ENCODE data around the gene ZNF407. TPM values are rescaled to one million over a fixed set of nuclear protein-coding genes. Genes with fewer than 3 reads are reported as not detected.
"Not testable (repeated sequence)": the region's sequence is repeated elsewhere in the genome, so short reads cannot be mapped to it uniquely, and the experiment has no call there.

ZNF407 gene
- total RNA-seq, 1 experiment from 2014 or later: 4.4 TPM

GRCh38 chr18:75087119-75088020, 489.7 kb downstream of the ZNF407 start:
- Histone ChIP-seq H3K27me3 (no peaks in the 10 kb centered on the region), H3K4me3 (no peak overlapping the region), H3K36me3 (no peaks in the 10 kb centered on the region), H3K9me3 (no peaks in the 10 kb centered on the region)
- DNase-seq: no peak

GRCh38 chr18:75088021-75088506, 490.4 kb downstream of the ZNF407 start:
- DNase-seq: no peak
- Histone ChIP-seq H3K27me3 (no peaks in the 10 kb centered on the region), H3K9me3 (no peaks in the 10 kb centered on the region)

GRCh38 chr18:75088622-75089211, 491.0 kb downstream of the ZNF407 start:
- no peak for DNase-seq
- Histone ChIP-seq H3K9me3 (no peaks in the 10 kb centered on the region), H3K36me3 (no peaks in the 10 kb centered on the region), H3K27me3 (no peaks in the 10 kb centered on the region), H3K4me3 (no peak overlapping the region)

More at GRCh38 chr18:75088021-75088506, 490.4 kb downstream of the ZNF407 start:
- H3K4me3 ChIP-seq: no peak overlapping the region
- H3K36me3 ChIP-seq: no peaks in the 10 kb centered on the region

GRCh38 chr18:75089748-75090327, 492.2 kb downstream of the ZNF407 start:
- H3K27me3 ChIP-seq: no peaks in the 10 kb centered on the region
- H3K4me3 ChIP-seq: no peak overlapping the region
- no peak for DNase-seq
- H3K9me3 ChIP-seq: no peaks in the 10 kb centered on the region
- H3K36me3 ChIP-seq: no peaks in the 10 kb centered on the region

GRCh38 chr18:75090336-75090735, 492.7 kb downstream of the ZNF407 start:
- H3K36me3 ChIP-seq: no peaks in the 10 kb centered on the region
- H3K9me3 ChIP-seq: no peaks in the 10 kb centered on the region
- H3K27me3 ChIP-seq: no peaks in the 10 kb centered on the region
- no peak for DNase-seq
- H3K4me3 ChIP-seq: no peak overlapping the region

- no peak overlapping the region for H3K4me3 ChIP-seq
These were observed 500.0 kb downstream of the ZNF407 start for GRCh38 chr18:75097491-75098225.

GRCh38 chr18:75100832-75101630, 503.4 kb downstream of the ZNF407 start:
- no peak for DNase-seq
- Histone ChIP-seq H3K9me3 (peaks cover 3% of the 10 kb centered on the region; the same call in 1 of the 2 replicates), H3K36me3 (no peaks in the 10 kb centered on the region), H3K4me3 (no peak overlapping the region), H3K27me3 (no peaks in the 10 kb centered on the region)

More at GRCh38 chr18:75097491-75098225, 500.0 kb downstream of the ZNF407 start:
- H3K9me3 ChIP-seq: peaks cover 3% of the 10 kb centered on the region; the same call in 1 of the 2 replicates
- H3K36me3 ChIP-seq: no peaks in the 10 kb centered on the region
- no peak for DNase-seq
- H3K27me3 ChIP-seq: no peaks in the 10 kb centered on the region

GRCh38 chr18:75101916-75102315, 504.2 kb downstream of the ZNF407 start:
- Histone ChIP-seq H3K27me3 (no peaks in the 10 kb centered on the region), H3K4me3 (no peak overlapping the region), H3K9me3 (peaks cover 3% of the 10 kb centered on the region; the same call in 1 of the 2 replicates), H3K36me3 (no peaks in the 10 kb centered on the region)
- DNase-seq: no peak

- not testable (repeated sequence) for H3K4me3 ChIP-seq, DNase-seq, H3K27me3 ChIP-seq, H3K9me3 ChIP-seq, H3K36me3 ChIP-seq
These were observed 506.4 kb downstream of the ZNF407 start for GRCh38 chr18:75104029-75104428.

GRCh38 chr18:75104483-75104882, 506.8 kb downstream of the ZNF407 start:
- no peak for DNase-seq
- no peak overlapping the region for H3K4me3 ChIP-seq
- H3K36me3 ChIP-seq: no peaks in the 10 kb centered on the region
- no peaks in the 10 kb centered on the region for H3K27me3 ChIP-seq
- peaks cover 3% of the 10 kb centered on the region; the same call in 1 of the 2 replicates for H3K9me3 ChIP-seq

GRCh38 chr18:75105551-75106254, 508.0 kb downstream of the ZNF407 start:
- Histone ChIP-seq H3K9me3 (peaks cover 3% of the 10 kb centered on the region; the same call in 1 of the 2 replicates), H3K4me3 (no peak overlapping the region)
- DNase-seq: no peak

GRCh38 chr18:75106746-75107145, 509.1 kb downstream of the ZNF407 start:
- DNase-seq: no peak
- 0 out of 2 replicates have a peak, but pooled peaks cover under 1% of the 10 kb centered on the region for H3K9me3 ChIP-seq
- H3K27me3 ChIP-seq: no peaks in the 10 kb centered on the region
- H3K4me3 ChIP-seq: no peak overlapping the region
- H3K36me3 ChIP-seq: no peaks in the 10 kb centered on the region

More at GRCh38 chr18:75105551-75106254, 508.0 kb downstream of the ZNF407 start:
- no peaks in the 10 kb centered on the region for H3K36me3 ChIP-seq
- H3K27me3 ChIP-seq: no peaks in the 10 kb centered on the region

- DNase-seq: no peak
- H3K4me3 ChIP-seq: no peak overlapping the region
- H3K27me3 ChIP-seq: no peaks in the 10 kb centered on the region
- no peaks in the 10 kb centered on the region for H3K9me3 ChIP-seq
- no peaks in the 10 kb centered on the region for H3K36me3 ChIP-seq
These were observed 509.7 kb downstream of the ZNF407 start for GRCh38 chr18:75107196-75107930.

GRCh38 chr18:75107931-75108276, 510.2 kb downstream of the ZNF407 start:
- Histone ChIP-seq H3K4me3 (no peak overlapping the region), H3K9me3 (no peaks in the 10 kb centered on the region), H3K36me3 (no peaks in the 10 kb centered on the region), H3K27me3 (no peaks in the 10 kb centered on the region)
- no peak for DNase-seq
